ENCODE results near the gene TMEM135. TPM values are rescaled to one million over a fixed set of nuclear protein-coding genes. Genes with fewer than 3 reads are reported as not detected.

The TMEM135 gene
- total RNA-seq, 4 donors from 2014 or later, result 13.1 to 123 (median 19.1) TPM

GRCh38 chr11:87292598-87292997 lies 254.9 kb downstream of the TMEM135 start:
- no peak overlapping the region for H3K4me3 ChIP-seq
- no peaks in the 10 kb centered on the region for H3K9me3 ChIP-seq
- 50 to 57% methylated on average over 1 of the region's 1 CpG for whole genome bisulfite sequencing, 2 donors (ENCODE audit: low coverage in 1 of 2)
- no peaks in the 10 kb centered on the region for H3K27me3 ChIP-seq
- no peaks in the 10 kb centered on the region for H3K36me3 ChIP-seq
- in situ Hi-C loops (cut with MboI; ENCODE audit: low pct_ligation_motif_present in 1 of 4, low pct_unique_long_range_greater_than_20kb in 1 of 4, low sequenced_read_pairs in 3 of 4) (loop anchor here in 1 of 4 donors (10.0 kb wide), 1 partner anchor 348 kb away; no protein-coding TSS in a partner anchor), intact Hi-C loops (cut with DNase I; ENCODE audit: low total_unique reads) (no loop called here)
- DNase-seq, result no peak
- TF ChIP-seq EP300 (IDR thresholded peaks at IDR 0.05; ENCODE audit: low read depth), result no peak
- no peak for TF ChIP-seq POLR2A (IDR thresholded peaks at IDR 0.05)
- TF ChIP-seq, protein P1, sequence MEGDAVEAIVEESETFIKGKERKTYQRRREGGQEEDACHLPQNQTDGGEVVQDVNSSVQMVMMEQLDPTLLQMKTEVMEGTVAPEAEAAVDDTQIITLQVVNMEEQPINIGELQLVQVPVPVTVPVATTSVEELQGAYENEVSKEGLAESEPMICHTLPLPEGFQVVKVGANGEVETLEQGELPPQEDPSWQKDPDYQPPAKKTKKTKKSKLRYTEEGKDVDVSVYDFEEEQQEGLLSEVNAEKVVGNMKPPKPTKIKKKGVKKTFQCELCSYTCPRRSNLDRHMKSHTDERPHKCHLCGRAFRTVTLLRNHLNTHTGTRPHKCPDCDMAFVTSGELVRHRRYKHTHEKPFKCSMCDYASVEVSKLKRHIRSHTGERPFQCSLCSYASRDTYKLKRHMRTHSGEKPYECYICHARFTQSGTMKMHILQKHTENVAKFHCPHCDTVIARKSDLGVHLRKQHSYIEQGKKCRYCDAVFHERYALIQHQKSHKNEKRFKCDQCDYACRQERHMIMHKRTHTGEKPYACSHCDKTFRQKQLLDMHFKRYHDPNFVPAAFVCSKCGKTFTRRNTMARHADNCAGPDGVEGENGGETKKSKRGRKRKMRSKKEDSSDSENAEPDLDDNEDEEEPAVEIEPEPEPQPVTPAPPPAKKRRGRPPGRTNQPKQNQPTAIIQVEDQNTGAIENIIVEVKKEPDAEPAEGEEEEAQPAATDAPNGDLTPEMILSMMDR (IDR thresholded peaks at IDR 0.05), result no peak
- no peak for TF ChIP-seq POLR2AphosphoS5 (IDR thresholded peaks at IDR 0.05)
- peaks cover 0 to 2% (median 0%) of the 10 kb centered on the region in 4 donors for H3K4me1 ChIP-seq
- H3K27ac ChIP-seq, result no peak overlapping the region

DNA sequence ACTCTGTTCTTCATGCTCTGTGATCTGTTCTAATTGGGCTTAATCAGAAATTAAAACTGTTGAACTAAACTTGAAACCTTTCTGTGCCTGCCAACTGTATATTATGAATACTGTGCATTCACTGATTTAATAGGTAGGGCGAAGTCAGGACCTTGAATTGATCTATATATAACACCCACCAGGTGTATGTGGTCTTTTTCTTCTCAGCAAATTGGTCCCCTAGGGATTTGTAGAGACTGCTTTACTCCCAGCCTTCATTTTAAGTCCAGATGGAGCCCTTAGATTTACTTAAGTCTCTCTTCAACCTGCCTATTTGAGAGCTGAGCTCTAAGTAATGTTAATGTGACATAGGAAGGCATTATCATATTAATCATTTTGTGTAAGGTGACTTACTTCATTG lies 257.5 kb downstream of the TMEM135 start:
- H3K27me3 ChIP-seq, result no peaks in the 10 kb centered on the region
- no peaks in the 10 kb centered on the region for H3K36me3 ChIP-seq
- TF ChIP-seq POLR2A (IDR thresholded peaks at IDR 0.05) (no peak), EP300 (IDR thresholded peaks at IDR 0.05; ENCODE audit: low read depth) (no peak), POLR2AphosphoS5 (IDR thresholded peaks at IDR 0.05) (no peak)
- TF ChIP-seq, protein P1 (IDR thresholded peaks at IDR 0.05), result no peak
- DNase-seq, result no peak
- WGBS, 2 donors (ENCODE audit: low coverage in 1 of 2), result 73 to 100% methylated on average over 1 of the region's 1 CpG
- no peaks in the 10 kb centered on the region for H3K9me3 ChIP-seq
- intact Hi-C loops (cut with DNase I; ENCODE audit: low total_unique reads), result no loop called here
- in situ Hi-C loops (cut with MboI; ENCODE audit: low pct_ligation_motif_present in 1 of 4, low pct_unique_long_range_greater_than_20kb in 1 of 4, low sequenced_read_pairs in 3 of 4), result loop anchor here in 1 of 4 donors (10.0 kb wide), 1 partner anchor 350 kb away; no protein-coding TSS in a partner anchor
- H3K4me1 ChIP-seq, result peaks cover 0 to 21% (median 8%) of the 10 kb centered on the region in 4 donors
- no peak overlapping the region for H3K27ac ChIP-seq
- no peak overlapping the region for H3K4me3 ChIP-seq

DNA sequence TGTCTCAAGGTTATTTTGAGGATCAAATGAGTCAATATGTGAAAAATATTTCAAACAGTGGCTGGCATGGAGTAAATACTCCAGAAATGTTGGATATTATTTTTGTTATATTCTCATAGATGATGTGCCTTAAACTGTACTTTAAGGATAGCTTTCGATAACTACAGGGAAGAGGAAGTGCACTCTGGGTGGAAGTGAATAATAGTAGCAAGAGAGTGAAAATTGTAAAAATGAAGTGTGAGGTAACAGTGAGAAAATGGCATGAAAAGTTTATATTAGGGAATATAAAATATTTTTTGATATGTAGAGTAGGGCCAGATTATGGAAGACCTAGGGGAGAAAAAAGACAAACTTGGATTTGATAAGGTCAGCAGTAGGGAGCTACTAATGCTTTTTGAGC lies 258.9 kb downstream of the TMEM135 start:
- in situ Hi-C loops (cut with MboI; ENCODE audit: low pct_ligation_motif_present in 1 of 4, low pct_unique_long_range_greater_than_20kb in 1 of 4, low sequenced_read_pairs in 3 of 4), result loop anchor here in 1 of 4 donors (10.0 kb wide), 1 partner anchor 352 kb away; no protein-coding TSS in a partner anchor
- no peak for DNase-seq
- WGBS, 2 donors (ENCODE audit: low coverage in 1 of 2), result 86 to 96% methylated on average over 1 of the region's 1 CpG
- H3K4me3 ChIP-seq, result no peak overlapping the region
- no peaks in the 10 kb centered on the region for H3K36me3 ChIP-seq
- no peaks in the 10 kb centered on the region for H3K27me3 ChIP-seq
- intact Hi-C loops (cut with DNase I; ENCODE audit: low total_unique reads), result no loop called here
- TF ChIP-seq, protein P1 (IDR thresholded peaks at IDR 0.05), result no peak
- TF ChIP-seq EP300 (IDR thresholded peaks at IDR 0.05; ENCODE audit: low read depth) (no peak), POLR2AphosphoS5 (IDR thresholded peaks at IDR 0.05) (no peak), POLR2A (IDR thresholded peaks at IDR 0.05) (no peak)
- H3K4me1 ChIP-seq, result peaks cover 0 to 34% (median 12%) of the 10 kb centered on the region in 4 donors
- H3K9me3 ChIP-seq, result no peaks in the 10 kb centered on the region
- no peak overlapping the region for H3K27ac ChIP-seq

- Histone ChIP-seq H3K27ac (peak overlapping the region; percentile 55 to 71 (median 64)), H3K27me3 (no peaks in the 10 kb centered on the region), H3K4me1 (peaks cover 0 to 39% (median 12%) of the 10 kb centered on the region in 4 donors), H3K36me3 (no peaks in the 10 kb centered on the region), H3K4me3 (no peak overlapping the region), H3K9me3 (no peaks in the 10 kb centered on the region)
- in situ Hi-C loops (cut with MboI; ENCODE audit: low pct_ligation_motif_present in 1 of 4, low pct_unique_long_range_greater_than_20kb in 1 of 4, low sequenced_read_pairs in 3 of 4), result loop anchor here in 1 of 4 donors (10.0 kb wide), 1 partner anchor 353 kb away; no protein-coding TSS in a partner anchor
- 50 to 67% methylated on average over 1 of the region's 1 CpG for WGBS, 2 donors (ENCODE audit: low coverage in 1 of 2)
- intact Hi-C loops (cut with DNase I; ENCODE audit: low total_unique reads), result no loop called here
- TF ChIP-seq, protein P1 (IDR thresholded peaks at IDR 0.05), result no peak
- no peak for TF ChIP-seq POLR2A (IDR thresholded peaks at IDR 0.05)
- TF ChIP-seq POLR2AphosphoS5 (IDR thresholded peaks at IDR 0.05), result no peak
- no peak for TF ChIP-seq EP300 (IDR thresholded peaks at IDR 0.05; ENCODE audit: low read depth)
- no peak for DNase-seq
Measured at GRCh38 chr11:87298155-87298554, 260.4 kb downstream of the TMEM135 start.

All from transverse colon (tissue), 4 donors.